HepG2 (cell line): ENCODE data around the gene GNAI2. TPM values are rescaled to one million over a fixed set of nuclear protein-coding genes. Genes with fewer than 3 reads are reported as not detected.
A peak's percentile ranks its signal among the peaks of the same experiment; 100 is the strongest.

ENCODE experiments used
- MEIS2 ChIP-seq: sonication (generic); formaldehyde crosslinking; IDR thresholded peaks from 2 replicates; pipeline ENCODE4 v1.9.0; 2021; ENCODE audit warnings: mild to moderate bottlenecking, missing genetic modification reagents
- MTERF4 ChIP-seq: sonication (generic); formaldehyde crosslinking; IDR thresholded peaks from 2 replicates; pipeline ENCODE4 v1.8.0; 2023; ENCODE audit warnings: mild to moderate bottlenecking, missing genetic modification reagents
- MXD4 ChIP-seq: IDR thresholded peaks from 2 replicates; pipeline ENCODE4 v1.6.1; 2016; ENCODE audit warnings: mild to moderate bottlenecking, missing biosample characterization, missing genetic modification reagents
- MXI1 ChIP-seq: IDR thresholded peaks from 3 replicates; pipeline ENCODE4 v1.6.1; 2012; ENCODE audit warnings: low read depth, low read length, inconsistent platforms, borderline replicate concordance
- MYPOP ChIP-seq: sonication (generic); formaldehyde crosslinking; IDR thresholded peaks from 2 replicates; pipeline ENCODE4 v1.8.1; 2023; ENCODE audit warnings: mild to moderate bottlenecking, moderate library complexity, missing genetic modification reagents
- NONO ChIP-seq, 2 experiments: fragments of 450-650 bp in 1 of 2; sonication (generic) in 1 of 2; formaldehyde crosslinking in 1 of 2; IDR thresholded peaks in 1 of 2; conservative IDR thresholded peaks in 1 of 2; 2 replicates each; pipeline versions ENCODE4 v1.6.1 to v1.8.0; 2017 to 2022; ENCODE audit warnings: mild to moderate bottlenecking in 1 of 2, missing genetic modification reagents in 1 of 2, moderate library complexity in 1 of 2
- SAFB2 ChIP-seq: sonication (generic); formaldehyde crosslinking; IDR thresholded peaks from 2 replicates; pipeline ENCODE4 v1.5.1; 2020; ENCODE audit warnings: missing genetic modification reagents, low read depth, mild to moderate bottlenecking, borderline replicate concordance
- SIX4 ChIP-seq: sonication (generic); formaldehyde crosslinking; IDR thresholded peaks from 2 replicates; pipeline ENCODE4 v1.4.0; 2020; ENCODE audit warnings: missing genetic modification reagents
- SMYD3 ChIP-seq: sonication (generic); formaldehyde crosslinking; IDR thresholded peaks from 2 replicates; pipeline ENCODE4 v1.8.1; 2023; ENCODE audit warnings: mild to moderate bottlenecking, missing genetic modification reagents
- SOX13 ChIP-seq, 3 experiments: fragments of 450-650 bp in 1 of 3; sonication (generic) in 1 of 3; formaldehyde crosslinking in 1 of 3; IDR thresholded peaks in 2 of 3; conservative IDR thresholded peaks in 1 of 3; 2 replicates each; pipeline versions ENCODE4 v1.5.0 to v1.6.1; 2016 to 2020; ENCODE audit warnings: antibody characterized with exemption in 1 of 3, mild to moderate bottlenecking in 1 of 3, missing compliant biosample characterization in 1 of 3, missing genetic modification reagents in 1 of 3, moderate library complexity in 1 of 3
- SP5 ChIP-seq: IDR thresholded peaks from 2 replicates; pipeline ENCODE4 v1.6.1; 2016; ENCODE audit warnings: low read depth, borderline replicate concordance
- YEATS2 ChIP-seq: sonication (generic); formaldehyde crosslinking; IDR thresholded peaks from 2 replicates; pipeline ENCODE4 v1.4.0; 2020; ENCODE audit warnings: missing genetic modification reagents, borderline replicate concordance
- ZMYM4 ChIP-seq: sonication (generic); formaldehyde crosslinking; IDR thresholded peaks from 2 replicates; pipeline ENCODE4 v1.8.1; 2023; ENCODE audit warnings: mild to moderate bottlenecking, missing genetic modification reagents
- ZNF18 ChIP-seq: sonication (generic); formaldehyde crosslinking; IDR thresholded peaks from 2 replicates; pipeline ENCODE4 v1.8.0; 2022; ENCODE audit warnings: mild to moderate bottlenecking, missing genetic modification reagents; ENCODE audit not compliant: insufficient replicate concordance
- ZNF230 ChIP-seq: sonication (generic); formaldehyde crosslinking; IDR thresholded peaks from 2 replicates; pipeline ENCODE4 v1.4.0; 2020; ENCODE audit warnings: mild to moderate bottlenecking, missing genetic modification reagents
- ZNF292 ChIP-seq: sonication (generic); formaldehyde crosslinking; IDR thresholded peaks from 2 replicates; pipeline ENCODE4 v1.8.1; 2022; ENCODE audit warnings: mild to moderate bottlenecking, low read depth, missing genetic modification reagents, borderline replicate concordance
- ZNF615 ChIP-seq: sonication (generic); formaldehyde crosslinking; IDR thresholded peaks from 2 replicates; pipeline ENCODE4 v1.5.0; 2020; ENCODE audit warnings: mild to moderate bottlenecking, missing genetic modification reagents, borderline replicate concordance
- ZNF724P ChIP-seq: sonication (generic); formaldehyde crosslinking; IDR thresholded peaks from 2 replicates; pipeline ENCODE4 v1.8.0; 2022; ENCODE audit warnings: missing genetic modification reagents, borderline replicate concordance
- ZSCAN25 ChIP-seq: sonication (generic); formaldehyde crosslinking; IDR thresholded peaks from 2 replicates; pipeline ENCODE4 v1.8.0; 2022; ENCODE audit warnings: mild to moderate bottlenecking, missing genetic modification reagents
- ZZZ3 ChIP-seq: sonication (generic); formaldehyde crosslinking; IDR thresholded peaks from 2 replicates; pipeline ENCODE4 v1.4.0; 2020; ENCODE audit warnings: missing genetic modification reagents, mild to moderate bottlenecking, borderline replicate concordance
- polyA plus RNA-seq, 8 experiments: library from polyadenylated mRNA; depleted of rRNA in 3 of 8; stranded (reverse) in 7 of 8; unstranded in 1 of 8; fragments of >200 nt; fragmentation: Illumina TruSeq in 4 of 8; extraction: Trizol in 4 of 8; gene quantifications; 2 replicates each; pipeline versions ENCODE4 v1.2.1 to v1.2.3, GENCODE V29; 2011 to 2016; ENCODE audit warnings: low read depth in 4 of 8, missing spikeins in 1 of 8, mixed read lengths in 1 of 8; ENCODE audit not compliant: insufficient read depth in 1 of 8
- total RNA-seq, 5 experiments: library from RNA; depleted of rRNA; stranded (reverse); fragments of >200 nt; fragmentation: Illumina TruSeq; extraction: Trizol; gene quantifications; 2 replicates each; pipeline ENCODE4 v1.2.3, GENCODE V29; 2016; ENCODE audit warnings: low read depth in 1 of 5

Gene GNAI2
- total and polyA plus RNA-seq, 2 of the 13 experiments (the other 11 are each of a cell fraction or from before 2014, with no cell fraction given): 51.1 to 66.2 TPM

GRCh38 chr3:50263478-50264382, 27.7 kb downstream of the GNAI2 start (continued):
- TF ChIP-seq NONO (IDR thresholded peaks at IDR 0.05) (no peak), NONO (CRISPR knock-in tag; conservative IDR thresholded peaks at IDR 0.05) (no peak), SAFB2 (CRISPR knock-in tag) (no peak), SOX13 (IDR thresholded peaks at IDR 0.05) (no peak), SOX13 (CRISPR knock-in tag; conservative IDR thresholded peaks at IDR 0.05 in 1 of 2, IDR thresholded peaks at IDR 0.05 in 1 of 2) (0 out of 4 replicates have a peak, but pooled peaks of 1 of the 2 experiments have one; percentile 19), MTERF4 (CRISPR knock-in tag) (no peak), YEATS2 (CRISPR knock-in tag) (no peak), ZNF18 (CRISPR knock-in tag) (no peak), ZNF292 (CRISPR knock-in tag) (no peak), SMYD3 (no peak), ZNF724P (no peak), MXI1 (no peak; the same call in 2 of the 3 replicates), MEIS2 (CRISPR knock-in tag) (no peak), ZZZ3 (CRISPR knock-in tag) (no peak), SP5 (CRISPR knock-in tag) (no peak), MYPOP (CRISPR knock-in tag) (0 out of 2 replicates have a peak, but pooled peaks have one; percentile 28), SIX4 (no peak), MXD4 (CRISPR knock-in tag) (no peak), ZNF615 (CRISPR knock-in tag) (0 out of 2 replicates have a peak, but pooled peaks have one; percentile 20), ZMYM4 (peak; percentile 9; the same call in 1 of the 2 replicates), ZSCAN25 (CRISPR knock-in tag) (peak; percentile 43; the same call in 1 of the 2 replicates), ZNF230 (CRISPR knock-in tag) (no peak)
